ENCODE measurements around the gene MKS1. TPM values are rescaled to one million over a fixed set of nuclear protein-coding genes. Genes with fewer than 3 reads are reported as not detected.

MKS1 gene
- total and polyA plus RNA-seq, 12 donors, result 9.1 to 28.2 (median 16.5) TPM

- no peak overlapping the region for H3K4me3 ChIP-seq
- 81 to 94% (median 90%) methylated on average over 5 to 11 of the region's 11 CpGs for WGBS, 4 donors
- no peaks in the 10 kb centered on the region for H3K27me3 ChIP-seq
- no peak overlapping the region for H3K27ac ChIP-seq
- H3K36me3 ChIP-seq (replicated peaks in 1 of 2), result peaks cover 0 to 36% of the 10 kb centered on the region in 2 donors
- H3K9me3 ChIP-seq (replicated peaks in 1 of 3), result no peaks in the 10 kb centered on the region
- DNase-seq, result no peak
- no peak for TF ChIP-seq CTCF (IDR thresholded peaks at IDR 0.05)
- no peak for TF ChIP-seq POLR2A (IDR thresholded peaks at IDR 0.05)
- intact Hi-C loops (cut with DNase I), result no loop called here
- H3K4me1 ChIP-seq (replicated peaks in 1 of 2), result no peaks in the 10 kb centered on the region
Observed at GRCh38 chr17:58205936-58206335, 13.1 kb downstream of the MKS1 start.

GRCh38 chr17:58204796-58205195 is 14.3 kb downstream of the MKS1 start:
- no peaks in the 10 kb centered on the region for H3K4me1 ChIP-seq (replicated peaks in 1 of 2)
- no peak for DNase-seq
- WGBS, 4 donors, result 85 to 98% (median 92%) methylated on average over 2 to 5 of the region's 5 CpGs
- peaks cover 0 to 26% of the 10 kb centered on the region in 2 donors for H3K36me3 ChIP-seq (replicated peaks in 1 of 2)
- TF ChIP-seq POLR2A (IDR thresholded peaks at IDR 0.05) (no peak), CTCF (IDR thresholded peaks at IDR 0.05) (no peak)
- no peaks in the 10 kb centered on the region for H3K27me3 ChIP-seq
- intact Hi-C loops (cut with DNase I), result no loop called here
- H3K27ac ChIP-seq, result no peak overlapping the region
- no peaks in the 10 kb centered on the region for H3K9me3 ChIP-seq (replicated peaks in 1 of 3)
- H3K4me3 ChIP-seq, result no peak overlapping the region

GRCh38 chr17:58202859-58203258 is 16.2 kb downstream of the MKS1 start:
- intact Hi-C loops (cut with DNase I), result no loop called here
- H3K4me3 ChIP-seq, result no peak overlapping the region
- TF ChIP-seq CTCF (IDR thresholded peaks at IDR 0.05) (no peak), POLR2A (IDR thresholded peaks at IDR 0.05) (no peak)
- no peaks in the 10 kb centered on the region for H3K9me3 ChIP-seq (replicated peaks in 1 of 3)
- 86 to 93% (median 88%) methylated on average over 3 to 7 of the region's 7 CpGs for WGBS, 4 donors
- no peak overlapping the region for H3K27ac ChIP-seq
- no peak for DNase-seq
- H3K36me3 ChIP-seq (replicated peaks in 1 of 2), result peaks cover 0 to 20% of the 10 kb centered on the region in 2 donors
- H3K27me3 ChIP-seq, result peaks cover under 1% of the 10 kb centered on the region
- no peaks in the 10 kb centered on the region for H3K4me1 ChIP-seq (replicated peaks in 1 of 2)

DNA sequence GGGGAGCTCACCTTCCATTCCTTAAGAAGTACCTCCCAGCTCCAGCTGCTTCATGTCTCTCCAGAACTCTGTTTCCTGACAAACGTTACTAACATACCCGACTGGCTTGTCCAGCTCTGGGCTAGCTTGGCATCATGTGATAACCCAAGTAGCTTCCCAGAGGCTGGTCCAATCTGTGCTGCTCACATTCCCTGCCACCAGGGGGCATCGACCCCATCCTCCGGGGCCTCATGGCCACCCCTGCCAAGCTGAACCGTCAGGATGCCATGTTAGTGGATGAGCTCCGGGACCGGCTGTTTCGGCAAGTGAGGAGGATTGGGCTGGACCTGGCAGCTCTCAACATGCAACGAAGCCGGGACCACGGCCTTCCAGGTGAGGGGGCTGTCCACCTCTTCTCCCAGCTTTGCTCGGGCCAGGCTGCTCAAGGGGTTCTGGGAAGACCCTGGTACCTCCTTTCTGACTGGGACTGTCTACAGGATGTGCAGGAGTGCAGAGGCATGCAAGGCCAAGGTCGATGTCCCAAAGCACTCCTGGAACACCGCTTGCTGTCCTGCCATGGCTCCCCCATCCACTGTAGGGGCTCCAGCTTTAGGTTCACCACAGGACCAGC is 18.9 kb downstream of the MKS1 start:
- H3K36me3 ChIP-seq (replicated peaks in 1 of 2), result no peaks in the 10 kb centered on the region
- no peaks in the 10 kb centered on the region for H3K9me3 ChIP-seq (replicated peaks in 1 of 3)
- H3K4me3 ChIP-seq, result no peak overlapping the region
- peak; percentile 38 to 70 (median 65) for DNase-seq
- TF ChIP-seq POLR2A (IDR thresholded peaks at IDR 0.05) (no peak), CTCF (IDR thresholded peaks at IDR 0.05) (peak; percentile 26 to 52 (median 35))
- no peaks in the 10 kb centered on the region for H3K4me1 ChIP-seq (replicated peaks in 1 of 2)
- WGBS, 4 donors, result 36 to 41% (median 39%) methylated on average over 7 to 14 of the region's 14 CpGs
- H3K27ac ChIP-seq, result no peak overlapping the region
- peaks cover 9% of the 10 kb centered on the region for H3K27me3 ChIP-seq
- intact Hi-C loops (cut with DNase I), result no loop called here

All from adrenal gland (tissue), 12 donors.